ENCODE results near the gene INPP5A.
"Not testable (repeated sequence)": the region's sequence is repeated elsewhere in the genome, so short reads cannot be mapped to it uniquely, and the experiment has no call there.

The INPP5A gene

DNA sequence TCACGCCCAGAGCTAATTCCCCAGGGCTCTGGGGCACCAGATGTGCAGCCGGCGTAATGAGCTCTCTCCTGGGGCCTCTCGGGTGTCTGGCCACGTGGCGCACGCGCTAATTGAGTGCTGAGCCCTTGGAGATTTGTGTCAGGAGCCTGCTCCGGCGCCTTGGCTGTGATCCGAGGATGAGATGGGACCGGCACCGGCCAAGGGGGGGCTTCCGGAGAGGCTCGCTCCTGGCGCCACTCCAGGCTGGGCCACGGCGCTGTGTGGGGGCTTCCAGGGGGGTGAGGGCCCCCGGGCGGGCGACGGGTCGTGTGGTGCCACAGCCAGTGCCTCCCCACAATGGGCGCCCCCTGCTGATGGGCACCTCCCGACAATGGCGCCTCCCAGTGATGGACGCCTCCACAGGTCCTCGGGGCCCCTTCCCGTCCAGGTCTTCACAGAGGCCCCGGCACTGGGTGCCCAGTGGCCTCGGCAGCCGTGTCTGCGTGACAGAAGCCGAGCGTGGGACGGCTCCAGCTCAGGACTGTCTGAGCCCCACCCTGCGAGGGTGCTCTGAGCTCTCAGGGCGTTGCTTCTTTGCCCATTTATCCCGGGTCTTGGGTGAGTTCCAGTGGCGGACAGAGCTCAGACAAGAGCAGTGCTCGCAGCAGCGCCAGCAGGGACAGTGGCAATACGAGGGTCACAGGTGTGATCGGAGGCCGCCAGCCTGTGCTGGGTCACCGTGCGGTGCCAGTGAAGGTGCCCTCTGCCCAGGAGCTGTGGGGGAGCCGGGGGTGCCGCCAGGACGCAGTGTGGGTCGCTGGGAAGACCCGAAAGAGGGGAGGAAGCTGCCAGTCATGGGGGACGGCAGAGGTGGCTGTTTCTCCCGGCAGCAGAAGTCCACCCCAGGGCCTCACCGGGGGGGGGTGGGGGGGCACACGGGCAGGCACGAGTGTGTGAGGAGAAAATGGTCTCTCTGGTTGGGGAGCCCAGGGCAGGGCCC is 256.6 kb downstream of the INPP5A start:
- DNase-seq: no peak

DNA sequence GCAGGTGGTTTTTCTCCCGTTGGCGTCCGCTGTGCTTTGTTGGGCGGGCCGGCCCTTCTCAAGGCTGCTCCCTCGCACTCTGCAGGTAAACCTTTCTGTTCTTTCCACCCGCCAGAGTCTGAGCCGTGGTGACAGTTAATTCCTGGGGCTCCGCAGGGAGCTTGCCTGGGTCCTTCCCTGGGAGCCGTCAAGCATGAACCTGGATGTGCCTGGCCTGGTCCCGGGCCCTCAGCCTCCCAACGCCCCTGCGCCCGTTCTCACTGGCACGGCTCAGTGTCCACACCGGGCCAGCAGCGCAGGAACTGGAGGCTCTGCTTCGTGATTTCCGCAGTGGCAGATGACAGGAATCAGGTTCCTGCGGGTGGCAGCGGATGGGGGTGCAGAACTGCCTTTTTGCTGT is 259.3 kb downstream of the INPP5A start:
- no peak for DNase-seq

DNA sequence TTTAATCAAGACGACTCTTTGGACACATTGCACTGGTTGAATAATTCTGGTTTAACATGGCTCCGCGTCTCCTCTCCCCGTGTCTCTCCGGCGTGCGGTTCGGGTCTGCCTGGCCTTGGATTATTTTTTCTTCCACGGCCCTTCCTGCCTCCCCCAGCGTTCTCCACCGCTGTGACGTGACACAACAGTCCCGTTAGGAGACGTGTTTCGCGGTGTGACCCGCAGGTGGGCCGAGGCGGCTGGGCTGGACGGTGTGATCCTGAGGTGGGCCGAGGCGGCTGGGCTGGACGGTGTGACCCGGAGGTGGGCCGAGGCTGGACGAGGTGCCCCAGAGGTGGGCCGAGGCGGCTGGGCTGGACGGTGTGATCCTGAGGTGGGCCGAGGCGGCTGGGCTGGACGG is 260.4 kb downstream of the INPP5A start:
- not testable (repeated sequence) for DNase-seq

DNA sequence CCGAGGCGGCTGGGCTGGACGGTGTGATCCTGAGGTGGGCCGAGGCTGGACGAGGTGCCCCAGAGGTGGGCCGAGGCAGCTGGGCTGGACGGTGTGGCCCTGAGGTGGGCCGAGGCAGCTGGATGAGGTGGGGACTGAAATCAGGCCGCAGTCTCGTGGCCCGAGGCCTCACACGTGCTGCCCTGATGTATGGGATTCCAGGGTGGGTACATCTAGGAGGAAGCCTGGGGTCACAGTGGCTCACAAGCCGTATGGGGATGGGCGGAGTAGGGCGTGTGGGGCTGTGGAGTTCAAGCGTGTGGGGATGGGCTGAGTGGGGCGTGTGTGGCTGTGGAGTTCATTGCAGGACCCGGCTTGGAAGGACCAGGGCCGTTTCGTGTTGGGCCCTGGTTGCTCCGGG is 260.8 kb downstream of the INPP5A start:
- no peak for DNase-seq

DNA sequence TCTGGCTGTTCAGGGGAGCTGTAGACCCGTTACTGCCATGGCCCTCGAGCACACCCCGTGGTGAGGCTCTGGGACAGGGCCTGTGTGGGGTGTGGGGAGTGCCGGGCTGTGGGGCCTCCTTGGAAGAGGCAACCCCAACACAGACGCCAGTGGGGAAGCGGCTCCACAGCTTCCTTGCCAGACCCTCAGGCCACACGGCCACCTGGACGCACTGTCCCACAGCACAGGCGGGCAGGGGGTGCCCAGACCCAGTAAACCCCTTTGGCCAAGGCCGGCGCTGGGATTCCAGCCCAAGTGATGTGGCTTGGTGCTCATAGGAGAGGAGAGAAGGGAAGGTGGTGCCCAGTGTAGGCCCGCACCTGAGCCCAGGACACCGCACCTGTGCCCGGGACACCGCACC is 261.3 kb downstream of the INPP5A start:
- no peak for DNase-seq

DNA sequence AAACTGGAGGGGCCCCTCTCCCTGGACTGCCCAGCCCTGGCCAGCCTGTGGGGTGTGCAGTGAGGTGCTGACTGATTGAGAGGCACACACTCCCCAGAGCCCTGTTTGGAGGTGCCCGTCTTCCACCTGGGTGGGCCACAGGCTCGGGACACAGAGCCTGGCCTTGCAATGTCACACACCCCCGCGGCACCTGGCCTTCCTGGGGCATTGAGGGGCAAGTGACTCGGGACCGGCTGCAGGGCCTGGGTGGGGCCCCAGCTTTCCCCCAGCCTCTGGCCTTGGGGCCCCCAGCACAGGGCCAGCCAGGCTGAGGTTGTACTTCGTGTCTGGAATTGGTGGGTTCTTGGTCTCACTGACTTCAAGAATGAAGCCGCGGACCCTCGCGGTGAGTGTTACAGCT is 262.3 kb downstream of the INPP5A start:
- no peak for DNase-seq

DNA sequence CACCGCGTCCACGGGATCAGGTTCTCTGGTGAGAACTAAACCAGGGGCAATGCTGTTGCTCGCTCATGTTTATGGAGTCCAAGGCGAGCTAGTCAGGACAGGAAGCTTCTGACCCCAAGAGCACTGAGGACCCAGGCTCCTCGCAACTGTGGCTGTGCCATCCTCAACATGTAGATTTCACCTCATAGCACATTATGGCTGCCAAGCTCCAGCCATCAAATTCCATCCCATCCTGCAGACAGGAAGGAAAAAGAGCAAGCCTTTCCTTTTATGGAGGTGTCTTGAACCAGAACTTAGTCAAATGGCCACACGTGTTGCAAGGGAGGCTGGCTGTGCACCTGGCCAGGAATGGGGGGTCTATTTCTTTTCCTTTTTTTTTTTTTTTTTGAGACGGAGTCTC is 264.5 kb downstream of the INPP5A start:
- no peak for DNase-seq

DNA sequence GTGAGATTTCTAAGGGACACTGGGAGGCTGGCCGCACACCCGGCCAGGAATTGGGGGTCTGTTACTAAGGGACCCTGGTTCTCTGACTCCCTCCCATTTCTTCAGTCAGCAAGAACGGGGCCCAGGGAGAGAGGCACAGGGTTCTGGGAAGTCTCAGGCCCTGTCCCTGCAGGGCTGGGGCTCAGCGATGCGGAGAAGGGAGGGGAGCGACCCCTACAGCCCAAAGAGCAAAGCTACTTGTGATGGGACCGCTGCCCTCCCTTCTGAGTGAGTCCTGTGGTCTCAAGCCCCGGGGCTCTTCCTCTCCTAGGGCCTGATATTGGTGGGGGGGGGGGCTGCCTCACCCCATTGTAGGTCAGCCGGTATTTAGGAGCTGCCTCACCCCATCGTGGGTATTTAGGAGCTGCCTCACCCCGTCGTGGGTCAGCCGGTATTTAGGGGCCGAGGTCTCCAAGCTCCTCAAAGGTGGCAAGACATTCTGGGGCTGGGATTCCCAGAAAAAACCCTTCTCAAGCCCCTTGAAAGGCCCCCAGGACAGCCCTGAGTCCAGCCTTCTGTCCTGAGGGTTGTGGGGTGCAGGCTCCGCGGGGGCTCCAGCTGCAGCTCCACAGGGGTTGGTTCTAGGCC is 265.2 kb downstream of the INPP5A start:
- no peak for DNase-seq

DNA sequence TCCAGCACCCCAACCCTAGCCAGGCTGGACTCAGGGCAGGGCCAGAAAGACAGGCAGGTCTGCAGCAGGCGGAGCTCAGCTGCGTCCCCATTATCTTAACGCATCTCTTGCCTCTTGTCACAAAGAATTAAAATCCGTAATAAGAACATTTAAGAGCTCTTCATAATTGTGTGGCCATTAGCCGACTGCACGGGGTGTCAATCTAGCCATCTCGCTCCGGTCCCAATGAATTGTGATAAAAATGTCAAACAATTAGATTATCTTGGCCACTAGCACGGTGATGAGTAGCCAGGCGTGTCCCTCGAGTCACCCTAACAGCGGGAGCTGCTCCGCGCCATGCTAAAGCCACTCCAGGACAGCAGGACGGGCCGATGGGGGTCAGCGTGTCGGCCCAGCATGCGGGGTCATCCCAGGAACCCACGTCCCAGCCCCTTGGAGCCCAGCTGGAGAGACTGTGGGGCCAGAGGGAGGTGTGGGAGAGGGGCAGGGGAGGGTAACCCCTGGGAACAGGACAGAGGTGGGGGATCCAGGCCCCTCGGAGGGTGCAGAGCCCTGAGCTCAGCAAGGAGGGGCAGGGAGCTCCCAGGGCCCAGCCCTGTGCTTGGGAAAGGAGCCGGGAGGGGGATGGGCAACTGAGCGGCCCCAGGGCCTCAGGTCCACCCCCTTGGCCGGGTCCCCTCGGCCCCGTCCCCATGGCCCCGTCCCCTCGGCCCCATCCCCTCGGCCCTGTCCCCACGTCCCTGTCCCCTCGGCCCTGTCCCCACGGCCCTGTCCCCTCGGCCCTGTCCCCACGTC is 266.0 kb downstream of the INPP5A start:
- no peak for DNase-seq

DNA sequence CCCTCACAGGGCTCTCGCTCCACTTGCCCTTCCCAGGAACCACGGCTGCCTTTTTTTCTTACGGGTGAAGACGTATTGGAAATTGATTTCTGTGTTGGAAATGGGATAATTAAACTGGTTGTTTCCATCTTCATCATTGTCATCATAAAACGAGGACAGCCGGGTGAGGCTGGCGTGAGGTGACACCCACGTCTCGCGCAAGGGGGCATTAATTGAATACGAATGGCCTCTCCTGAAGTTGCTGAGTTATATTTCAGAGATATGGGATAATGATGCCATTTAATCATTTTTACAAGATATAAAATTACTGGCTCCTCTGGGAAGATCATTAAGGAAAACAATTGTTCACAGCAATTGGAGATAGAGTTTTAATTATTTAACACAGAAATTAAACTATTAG is 266.7 kb downstream of the INPP5A start:
- no peak for DNase-seq

DNA sequence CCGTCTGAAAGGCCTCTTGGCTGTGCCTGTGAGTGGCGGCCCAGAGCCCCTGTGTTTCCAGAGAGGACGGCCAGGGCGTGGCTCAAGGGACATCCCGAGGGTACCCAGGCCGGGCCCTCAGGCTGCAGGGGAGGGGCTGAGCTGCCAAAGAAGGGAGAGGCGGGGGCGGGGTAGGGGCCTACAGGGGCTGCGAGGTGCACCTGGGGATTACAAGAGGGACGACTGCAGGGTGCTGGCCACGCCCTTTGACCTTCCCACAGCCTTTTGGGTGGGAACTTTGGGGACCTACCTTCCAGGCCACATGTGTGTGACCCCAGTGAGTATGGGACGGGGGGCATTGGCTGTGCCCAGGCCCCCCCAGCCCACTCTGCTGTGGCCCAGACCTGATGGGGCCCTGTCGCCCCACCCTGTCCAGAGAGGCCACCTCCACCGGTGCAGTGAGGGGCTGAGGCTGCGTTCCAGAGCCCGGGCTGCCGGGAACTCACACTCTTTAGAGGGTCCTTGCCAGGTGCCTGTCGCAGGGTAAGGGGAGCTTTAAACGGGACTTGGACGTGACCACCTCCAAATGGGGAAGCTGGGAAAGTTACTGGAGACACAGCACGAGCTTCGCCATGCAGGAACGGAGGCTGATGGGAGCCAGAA is 267.3 kb downstream of the INPP5A start:
- no peak for DNase-seq

DNA sequence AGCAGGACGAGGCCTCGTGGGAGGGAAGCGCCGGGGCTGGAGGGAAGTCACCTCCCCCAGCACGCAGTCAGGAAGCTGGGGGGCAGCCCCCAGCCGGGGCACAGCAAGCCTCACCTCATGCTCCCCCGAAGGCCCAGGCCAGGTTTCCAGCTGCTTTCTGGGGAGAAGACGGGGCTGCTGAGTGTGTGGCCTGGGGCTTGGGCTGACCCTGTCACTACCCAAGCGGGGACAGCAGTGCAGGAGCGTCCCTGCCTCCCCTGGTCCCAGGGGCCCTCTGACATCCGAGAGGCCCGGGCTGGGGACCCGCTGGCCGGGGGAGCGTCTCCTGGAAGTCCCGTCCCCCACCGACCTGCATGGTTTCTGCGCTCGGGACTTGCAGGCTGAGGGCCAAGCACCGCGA is 268.0 kb downstream of the INPP5A start:
- DNase-seq: no peak

DNA sequence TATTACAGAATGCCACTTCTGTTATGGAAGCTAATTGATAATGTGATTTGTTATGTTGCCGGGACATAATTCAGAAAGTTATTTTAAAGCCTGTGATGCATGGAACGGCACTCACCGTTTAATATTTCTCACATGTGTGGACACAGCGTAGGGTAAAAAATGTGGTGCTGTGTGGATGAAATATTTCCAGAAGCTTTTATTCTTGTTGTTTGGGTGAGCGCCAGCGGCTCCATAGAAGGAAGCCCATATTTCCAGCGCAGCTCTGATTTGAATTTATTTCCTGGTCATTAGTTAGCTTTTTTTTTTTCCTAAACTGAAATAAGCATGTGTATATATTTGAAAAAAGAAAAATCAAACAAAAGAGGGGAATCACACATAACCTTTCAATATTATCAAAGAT is 268.5 kb downstream of the INPP5A start:
- no peak for DNase-seq

DNA sequence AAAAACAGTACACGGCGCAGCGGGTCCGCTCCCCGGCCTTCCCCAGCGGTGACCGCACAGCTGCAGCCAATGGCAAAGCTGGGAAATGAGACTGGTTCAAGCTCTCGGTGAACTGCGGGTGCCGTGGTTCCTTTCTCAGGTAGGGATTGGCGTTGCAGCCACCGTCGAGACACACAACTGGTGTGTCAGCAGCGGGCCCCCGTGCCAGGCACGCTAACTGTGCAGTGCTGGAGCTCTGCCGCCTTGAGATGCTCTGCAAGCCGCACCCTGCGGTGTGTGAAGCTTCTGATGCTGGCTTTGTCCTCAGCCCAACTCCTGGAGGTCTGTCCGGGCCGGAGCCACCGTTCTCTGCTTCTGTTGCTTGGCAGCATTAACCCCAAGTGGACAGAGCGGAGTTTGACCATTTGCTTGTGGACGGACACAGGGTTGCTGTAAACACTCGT is 269.0 kb downstream of the INPP5A start:
- DNase-seq: no peak

DNA sequence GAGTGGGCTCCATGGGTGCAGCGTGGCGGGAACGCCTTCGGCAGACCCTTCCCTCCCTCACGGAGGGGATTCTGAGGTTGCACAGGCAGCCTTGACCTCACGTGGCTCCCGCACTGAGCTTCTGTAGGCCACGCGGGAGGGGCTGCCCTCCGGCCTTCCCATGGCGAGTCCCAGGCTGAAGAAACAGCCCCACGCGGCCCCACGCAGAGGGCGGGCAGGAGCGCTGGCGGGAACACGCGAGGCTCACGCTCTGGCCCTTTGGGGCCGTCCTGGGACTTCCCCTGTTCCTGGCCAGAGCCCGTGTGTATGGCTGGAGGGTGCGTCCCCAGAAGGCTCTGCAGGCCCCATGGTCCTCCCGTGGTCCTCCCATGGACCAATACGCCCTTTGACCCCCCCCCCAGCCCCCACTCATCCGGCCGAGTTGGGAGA is 270.0 kb downstream of the INPP5A start:
- DNase-seq: no peak

DNA sequence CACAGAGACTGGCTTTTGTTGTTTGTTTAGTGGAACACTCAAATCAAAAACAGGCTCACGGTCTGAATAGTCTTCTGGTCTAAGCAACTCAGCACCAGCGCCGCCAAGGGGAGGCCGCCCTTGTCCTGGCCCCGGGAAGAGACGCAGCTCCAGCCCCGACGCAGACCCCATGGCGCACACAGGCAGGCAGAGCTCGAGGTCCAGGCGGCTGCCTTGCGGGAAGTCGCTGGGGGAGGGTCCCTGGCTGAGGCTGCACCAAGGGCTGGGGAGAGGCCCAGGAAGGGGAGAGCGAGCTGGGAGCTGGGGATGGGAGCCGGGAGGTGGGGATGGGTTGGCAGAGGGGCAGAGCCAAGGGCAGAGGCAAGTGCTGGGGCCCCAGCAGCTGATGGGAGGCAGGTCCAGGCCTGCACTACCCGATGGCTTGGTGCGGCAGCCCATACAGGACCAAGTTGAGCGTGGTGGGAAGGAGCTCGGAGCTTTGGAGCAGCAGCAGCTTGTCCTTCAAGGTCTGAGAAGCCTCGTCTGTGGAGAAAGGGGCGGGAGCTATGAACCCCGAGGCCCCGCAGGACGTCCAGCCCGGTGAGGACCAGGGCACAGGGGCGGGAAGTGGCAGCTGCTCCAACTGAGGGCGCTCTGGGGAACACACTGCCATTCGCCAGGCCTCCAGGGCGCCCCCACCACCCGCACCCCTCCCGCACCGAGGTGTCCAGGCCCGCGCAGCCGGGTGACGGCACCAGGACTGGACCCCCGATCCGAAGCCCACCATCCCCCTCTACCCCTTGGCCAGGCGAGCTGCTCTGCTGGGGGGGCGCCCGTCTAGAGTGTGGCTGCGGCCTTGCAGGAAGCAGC is 271.0 kb downstream of the INPP5A start:
- no peak for DNase-seq

DNA sequence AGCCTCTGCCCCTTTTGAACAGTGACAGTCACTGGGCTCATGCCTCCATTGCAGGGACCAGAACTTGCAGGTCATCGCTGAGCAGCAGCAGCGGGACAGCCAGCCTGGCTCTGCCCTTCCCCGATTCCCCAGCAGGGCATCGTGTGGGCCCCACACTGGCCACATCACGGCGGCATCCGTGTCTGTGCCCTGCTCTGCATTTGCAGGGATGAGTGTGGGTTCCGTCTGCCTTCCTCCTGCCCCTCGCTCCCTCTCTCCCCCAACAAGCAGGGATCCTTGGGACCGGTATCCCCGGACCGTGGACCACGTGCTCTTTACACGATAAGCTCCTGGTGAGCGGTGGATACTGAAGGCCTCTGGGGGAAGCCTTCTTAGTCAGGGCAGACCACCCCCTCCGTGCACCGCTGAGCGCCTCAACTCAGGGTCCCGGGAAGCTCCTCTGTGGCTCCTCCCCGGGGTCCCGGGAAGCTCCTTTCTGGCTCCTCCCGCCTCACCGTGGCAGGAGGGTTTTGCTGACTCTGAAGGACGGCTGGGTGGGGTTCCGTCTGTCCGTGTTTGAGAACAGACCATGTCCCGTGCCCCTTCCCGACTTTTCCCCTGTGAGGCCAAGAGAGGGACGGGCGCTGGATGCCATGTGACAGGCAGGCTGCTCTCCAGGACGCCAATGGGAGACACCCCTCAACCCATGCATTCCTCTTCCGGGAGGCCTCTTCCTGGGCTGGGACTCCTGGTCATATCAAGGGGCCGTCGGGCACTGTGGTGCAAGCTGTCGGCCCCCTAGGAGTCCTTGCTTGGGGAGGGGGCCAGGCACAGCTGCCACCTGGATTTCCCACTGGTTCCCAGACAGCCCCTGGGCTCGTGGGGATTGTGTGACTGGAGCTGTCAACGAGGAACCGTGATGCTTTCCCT is 271.9 kb downstream of the INPP5A start:
- no peak for DNase-seq

DNA sequence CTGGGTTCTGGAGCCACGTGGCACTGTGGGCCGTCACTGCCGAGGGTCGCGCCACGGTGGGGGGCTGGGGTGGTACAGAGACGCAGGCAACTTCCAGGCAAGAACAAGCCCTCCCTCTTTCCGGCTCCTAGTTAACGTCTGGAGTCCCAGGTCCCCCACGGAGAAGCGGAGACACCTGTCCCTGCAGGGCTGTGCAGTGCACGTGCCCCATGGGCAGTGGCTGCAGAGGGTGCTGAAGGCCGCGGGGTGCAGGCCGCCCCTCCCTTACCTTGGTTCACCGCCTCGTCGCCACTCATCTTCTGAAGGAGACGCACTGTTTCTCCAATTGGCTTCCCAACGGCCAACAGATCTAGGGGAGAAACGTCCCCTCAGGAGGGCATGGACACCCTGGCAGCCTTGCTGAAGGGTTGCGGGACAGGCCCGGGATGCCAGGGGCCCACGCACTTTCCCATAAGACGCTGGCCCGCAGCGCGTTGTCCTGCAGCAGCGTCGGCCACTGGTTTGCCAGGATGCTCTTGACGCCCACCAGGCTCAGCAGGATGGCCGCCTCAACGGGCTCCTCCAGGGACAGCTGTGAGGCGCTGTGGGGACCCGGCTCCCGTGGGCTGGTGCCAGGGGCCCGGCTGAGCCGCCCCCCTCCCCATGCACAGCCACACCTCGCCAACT is 272.7 kb downstream of the INPP5A start:
- no peak for DNase-seq

DNA sequence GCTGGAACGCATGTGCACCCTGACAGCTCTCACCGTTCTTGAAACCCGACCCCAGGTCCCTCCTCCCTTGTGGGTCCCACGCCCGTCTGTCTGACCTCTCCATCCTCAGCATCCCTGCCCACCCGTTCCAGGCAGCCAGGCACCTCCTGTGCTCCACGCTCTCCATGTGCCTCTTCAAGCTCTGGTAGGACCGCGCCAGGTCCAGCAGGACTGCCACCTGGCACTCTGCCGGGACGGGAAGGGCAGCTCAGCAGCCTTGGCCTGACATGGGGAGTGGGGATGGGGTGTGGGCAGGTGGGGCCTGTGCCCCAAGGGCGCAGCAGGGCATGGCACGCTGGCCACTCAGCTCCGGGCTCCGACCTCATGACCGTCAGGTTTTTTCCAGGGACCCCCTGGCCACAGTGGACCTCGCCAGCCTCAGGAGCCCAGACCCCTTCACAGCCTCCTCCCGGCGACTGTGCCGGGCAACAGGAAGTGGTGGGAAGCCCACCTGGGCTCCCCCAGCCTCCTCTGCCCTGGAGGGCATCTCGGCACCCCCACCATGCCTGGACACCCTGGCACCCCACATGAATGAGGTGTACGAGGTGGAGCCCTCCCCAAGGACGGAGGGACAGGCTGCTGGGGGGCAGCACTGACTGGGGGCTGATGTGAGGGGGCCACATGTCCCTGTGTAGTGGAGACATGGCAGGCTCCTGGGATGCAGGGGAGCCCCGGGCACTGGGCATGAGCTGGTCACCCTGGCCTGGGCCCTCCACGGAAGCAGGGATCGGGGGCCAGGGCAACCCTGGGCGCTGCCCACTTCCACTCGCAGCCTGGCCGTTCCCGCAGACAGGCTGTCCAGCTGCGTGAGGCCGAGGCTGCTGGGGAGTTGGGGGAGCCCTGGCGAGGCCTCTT is 273.5 kb downstream of the INPP5A start:
- DNase-seq: no peak

All from stimulated activated CD4-positive, alpha-beta T cell treated with anti-CD3 and anti-CD28 coated beads, Interleukin-1b, Interleukin-23, amount 100 ng/mL, for 48 hours (primary cell).